Stimulated activated CD4-positive, alpha-beta T cell treated with anti-CD3 and anti-CD28 coated beads, TNF-alpha, amount 100 ng/mL, for 1 hour (primary cell): ENCODE results near the gene CARNS1.
A peak's percentile ranks its signal among the peaks of the same experiment; 100 is the strongest.

Source experiments
- DNase-seq, 3 donors: peaks; one replicate each; pipeline ENCODE4 v3.0.0-alpha.2; 2020; ENCODE audit warnings: low read depth in 3 of 3, low spot score in 1 of 3

Gene CARNS1

DNA sequence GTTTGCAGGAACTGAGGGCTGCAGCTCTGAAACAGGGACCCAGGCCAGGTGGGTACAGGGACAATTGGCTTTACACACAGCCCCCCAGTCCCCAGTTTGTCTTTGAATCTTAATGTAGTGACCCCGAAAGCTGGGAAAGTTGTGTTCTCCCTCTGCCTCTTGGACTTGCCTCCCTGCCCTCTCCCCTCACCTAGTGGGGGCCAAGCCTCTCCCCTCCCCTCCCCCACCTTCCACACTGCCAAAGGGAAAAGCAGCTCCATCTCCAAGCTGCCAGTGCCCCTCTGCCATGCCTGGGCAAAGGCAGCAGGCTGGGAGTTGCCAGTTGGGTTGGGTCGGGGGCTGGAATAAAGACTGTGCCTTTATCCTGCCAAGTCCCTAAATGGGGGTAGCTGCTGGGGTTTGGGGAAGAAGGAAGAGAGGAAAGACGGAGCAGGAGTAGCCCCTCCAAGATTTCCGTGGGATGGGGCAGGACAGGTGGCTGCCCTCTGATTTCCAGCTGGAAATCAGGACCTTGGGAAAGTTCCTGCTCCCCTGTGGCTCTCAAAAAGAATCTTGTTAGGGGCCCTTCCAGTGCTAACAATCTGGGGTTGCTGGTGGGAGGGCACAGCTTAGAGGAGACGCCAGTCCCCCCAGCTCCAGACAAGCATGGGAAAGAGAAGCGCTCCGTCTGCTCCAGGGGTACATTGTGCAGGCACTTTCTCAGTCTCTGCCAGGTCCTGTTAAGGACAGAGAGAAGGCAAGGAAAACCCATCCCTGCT is 39.2 kb upstream of the CARNS1 start:
- no peak for DNase-seq

DNA sequence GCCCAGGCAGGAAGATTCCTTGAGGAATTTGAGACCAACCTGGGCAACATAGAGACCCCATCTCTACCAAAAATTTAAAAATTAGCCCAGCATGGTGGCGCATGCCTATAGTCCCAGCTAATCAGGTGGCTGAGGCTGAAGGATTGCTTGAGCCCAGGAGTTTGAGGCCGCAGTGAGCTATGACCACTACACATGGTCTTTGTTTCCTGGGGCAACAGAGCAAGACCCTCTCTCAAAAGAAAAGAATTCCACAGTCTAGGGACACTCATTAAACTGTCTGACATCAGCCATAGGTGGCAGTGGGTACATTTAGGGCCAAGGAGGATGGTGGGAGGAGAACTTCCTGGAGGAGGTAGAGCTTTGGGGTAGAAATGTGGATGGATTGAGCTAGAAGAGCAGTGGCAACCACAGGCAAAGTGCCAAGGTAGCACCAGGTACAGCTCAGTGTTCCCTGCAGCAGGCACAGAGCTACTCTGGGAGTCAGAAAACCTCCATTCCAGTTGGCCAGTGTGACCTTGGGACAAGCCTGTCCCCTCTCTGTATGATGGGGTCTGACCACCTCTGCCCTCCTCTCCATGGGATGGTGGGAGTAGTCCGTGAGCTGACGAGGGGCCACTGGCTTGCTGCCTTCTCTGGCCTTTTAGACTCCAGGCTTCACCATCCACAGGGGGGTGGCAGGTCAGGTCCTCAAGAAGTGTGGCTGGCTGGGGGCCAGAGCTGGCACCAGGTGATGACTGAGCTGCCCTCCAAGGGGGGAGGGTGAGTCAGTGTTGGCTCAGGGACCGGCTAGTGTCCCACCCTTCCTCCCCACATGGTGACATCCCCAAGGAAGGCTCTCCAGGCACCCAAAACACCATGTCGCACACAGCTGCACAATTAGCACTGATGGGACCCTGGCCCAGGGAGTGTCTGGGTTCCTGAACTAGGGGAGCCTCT is 38.3 kb upstream of the CARNS1 start:
- no peak for DNase-seq

DNA sequence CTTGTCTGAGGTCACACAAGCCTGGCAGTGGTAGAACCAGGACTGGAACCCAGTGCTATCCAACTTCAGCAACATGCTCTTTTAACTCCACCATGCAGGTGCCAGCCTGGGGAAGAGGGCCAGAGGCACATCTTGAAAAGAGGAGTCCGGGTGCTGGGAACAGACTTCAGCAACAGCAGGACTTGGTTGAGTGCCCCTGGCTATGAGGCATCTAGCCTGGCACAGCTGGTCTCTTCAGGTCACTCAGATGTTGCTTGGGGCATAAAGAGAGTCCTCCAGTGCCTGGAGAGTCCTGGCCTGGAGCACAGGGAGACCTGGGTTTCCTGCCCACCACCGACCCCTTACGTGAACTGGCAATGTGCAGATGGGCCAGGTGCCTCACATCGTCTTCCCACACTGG is 36.9 kb upstream of the CARNS1 start:
- DNase-seq, result no peak

DNA sequence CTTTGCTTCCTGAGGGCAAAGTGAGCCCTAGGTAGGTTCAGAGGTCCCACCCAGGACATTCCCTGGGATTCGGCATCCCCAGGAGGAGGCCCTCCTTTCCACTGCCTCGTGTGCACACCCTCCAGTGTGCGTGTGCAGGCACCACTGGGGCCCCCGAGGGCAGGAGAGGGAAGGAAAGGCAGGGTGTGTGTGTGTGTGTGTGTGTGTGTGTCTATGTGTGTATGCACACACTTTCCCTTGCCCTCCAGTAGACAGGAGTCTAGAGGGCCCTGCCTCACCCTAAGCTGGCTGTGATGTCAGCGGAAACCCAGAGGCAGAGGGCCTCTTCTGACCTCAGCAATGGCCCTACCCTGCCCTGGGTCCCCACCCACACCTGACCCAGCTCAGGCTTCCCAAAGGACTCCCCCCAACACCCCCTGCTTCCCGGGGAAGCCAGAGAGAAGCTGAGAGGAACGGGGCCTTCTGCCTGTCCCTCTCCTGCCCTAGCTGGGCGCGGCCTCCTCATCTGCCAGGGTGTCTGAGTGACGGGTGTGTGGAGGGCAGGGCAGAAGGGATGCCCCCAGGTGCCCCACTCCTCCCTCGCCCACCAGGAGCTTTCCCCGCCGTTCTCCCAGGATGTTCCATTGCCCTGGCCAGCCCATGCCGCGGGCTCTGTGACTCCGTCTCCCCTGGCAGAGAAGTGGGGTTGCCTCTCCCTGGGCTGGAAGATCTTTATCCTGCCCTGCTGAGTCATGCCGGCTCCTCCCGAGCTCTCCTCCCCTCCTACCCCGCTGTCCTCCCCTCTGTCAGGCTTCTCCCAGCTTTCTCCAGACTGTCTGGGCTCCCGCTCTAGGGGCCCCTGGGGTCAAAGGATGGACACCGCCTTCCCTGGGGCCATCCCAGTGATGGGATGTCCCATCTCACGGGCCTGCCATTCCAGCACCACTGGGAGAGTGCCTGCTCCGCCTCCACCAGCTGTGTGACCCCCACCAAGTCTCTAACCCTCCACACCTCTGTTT is 36.1 kb upstream of the CARNS1 start:
- no peak for DNase-seq

DNA sequence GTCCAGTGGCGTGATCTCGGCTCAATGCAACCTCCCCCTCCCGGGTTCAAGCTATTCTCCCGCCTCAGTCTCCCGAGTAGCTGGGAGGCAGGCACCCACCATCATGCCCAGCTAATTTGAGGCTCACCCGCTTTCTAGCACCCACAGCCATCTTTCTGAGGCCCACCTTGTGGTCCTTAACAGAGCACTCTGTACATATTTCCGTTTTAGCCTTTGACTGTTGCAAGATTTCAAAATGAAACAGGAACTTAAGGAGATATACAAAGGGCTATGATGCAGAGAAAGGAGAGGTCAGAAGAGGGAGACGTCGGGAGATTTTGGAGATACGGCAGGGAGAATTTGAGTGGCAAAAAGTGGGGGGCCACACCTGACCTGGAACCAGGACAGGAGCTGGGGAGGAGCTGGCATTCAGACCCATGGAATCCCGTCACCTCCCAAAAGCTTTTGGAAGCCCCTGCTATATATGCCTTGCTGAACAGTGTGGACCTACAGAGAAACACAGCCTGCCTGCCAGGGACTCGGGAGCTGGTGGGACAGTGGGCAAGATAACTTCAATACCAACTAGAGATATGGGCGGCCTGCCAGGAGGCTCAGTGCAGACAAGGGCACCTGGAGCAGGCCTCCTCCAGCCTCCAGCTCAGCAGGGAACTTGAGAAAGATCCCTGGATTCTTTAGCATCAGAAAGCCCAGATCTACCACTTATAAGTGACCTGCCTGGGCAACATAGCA is 34.1 kb upstream of the CARNS1 start:
- DNase-seq, result no peak

DNA sequence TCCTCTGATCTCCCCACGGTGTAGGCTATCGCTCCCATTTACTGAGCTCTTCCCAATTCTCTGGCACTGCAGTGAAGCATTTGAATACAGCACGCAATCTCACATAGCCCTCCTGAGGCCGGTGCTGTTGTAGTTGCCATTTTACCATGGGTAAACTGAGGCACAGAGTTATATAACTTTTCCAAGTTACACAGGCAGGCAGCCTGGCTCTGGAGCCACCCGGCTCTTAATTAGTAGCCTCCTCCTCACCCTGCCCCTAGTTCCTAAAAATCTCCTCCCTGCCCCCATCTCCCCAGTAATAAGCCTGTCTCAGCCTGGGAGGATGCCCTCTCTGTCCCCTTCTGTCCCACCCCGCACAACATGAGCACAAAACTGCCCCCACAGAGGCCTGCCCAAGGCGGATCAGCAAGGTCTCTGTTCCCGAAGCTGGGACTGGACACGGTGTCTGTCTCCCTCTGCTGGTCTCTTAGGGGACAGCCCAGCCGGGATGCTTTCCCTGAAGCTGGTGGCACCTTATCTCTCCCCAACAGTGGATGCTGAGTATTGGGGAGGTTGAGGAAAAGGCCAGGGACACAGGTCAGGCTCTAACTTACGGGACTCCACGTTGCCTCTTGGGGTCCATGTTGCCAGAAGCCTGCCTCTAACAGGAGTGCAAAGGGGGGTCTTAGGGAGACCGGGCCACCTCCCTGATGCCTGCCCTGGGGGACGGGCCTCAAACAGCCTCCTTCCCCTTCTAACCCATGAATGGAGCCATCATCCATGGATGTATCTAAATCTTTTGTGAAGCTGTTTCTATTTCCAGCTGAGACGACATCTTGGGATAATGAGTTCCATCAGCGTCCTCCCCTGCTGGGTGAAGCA is 33.0 kb upstream of the CARNS1 start:
- peak; percentile 71 to 75 (median 73) for DNase-seq

DNA sequence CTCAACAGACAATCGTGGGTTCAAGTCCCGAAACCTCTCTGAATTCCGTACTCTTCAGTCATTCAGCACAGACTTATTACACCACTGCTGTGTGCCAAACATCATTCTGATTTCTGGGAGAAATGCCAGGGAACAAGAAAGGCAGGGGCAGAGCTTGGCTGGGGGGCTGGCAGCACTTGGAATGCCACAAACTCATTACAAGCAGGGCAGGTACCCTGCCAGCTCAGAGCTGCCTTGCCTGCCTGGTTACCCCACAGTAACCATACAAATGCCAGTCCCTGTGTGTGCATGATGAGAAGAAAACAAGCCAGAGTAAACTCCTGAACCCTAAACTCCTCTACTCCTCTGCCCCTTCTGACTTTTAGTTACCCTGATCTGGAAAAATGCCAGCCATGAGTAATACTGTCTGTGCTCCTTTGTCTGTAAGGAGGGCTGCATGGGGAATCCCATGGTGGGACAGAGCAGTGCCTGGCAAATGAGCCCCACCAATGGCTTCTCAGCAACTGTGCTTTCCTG is 30.6 kb upstream of the CARNS1 start:
- DNase-seq, result no peak

DNA sequence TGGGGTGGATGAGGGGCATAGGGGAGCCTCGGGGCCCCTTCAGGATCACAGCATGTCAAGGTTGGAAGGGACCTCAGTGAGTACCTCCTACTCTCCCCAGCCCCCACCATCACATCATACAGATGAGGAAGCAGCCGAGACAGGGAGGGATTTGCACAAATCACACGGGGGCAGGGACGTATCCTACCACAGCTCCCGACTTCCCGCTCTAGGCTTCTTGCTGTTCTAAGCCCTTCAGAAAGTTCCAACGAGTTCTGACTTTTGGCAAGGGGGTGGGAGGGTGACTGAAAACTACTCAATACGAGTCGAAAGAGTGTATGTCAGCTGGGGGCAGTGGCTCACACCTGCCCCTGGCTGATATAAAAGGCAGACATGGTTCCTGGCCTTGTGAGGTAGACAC is 28.4 kb upstream of the CARNS1 start:
- DNase-seq, result no peak

DNA sequence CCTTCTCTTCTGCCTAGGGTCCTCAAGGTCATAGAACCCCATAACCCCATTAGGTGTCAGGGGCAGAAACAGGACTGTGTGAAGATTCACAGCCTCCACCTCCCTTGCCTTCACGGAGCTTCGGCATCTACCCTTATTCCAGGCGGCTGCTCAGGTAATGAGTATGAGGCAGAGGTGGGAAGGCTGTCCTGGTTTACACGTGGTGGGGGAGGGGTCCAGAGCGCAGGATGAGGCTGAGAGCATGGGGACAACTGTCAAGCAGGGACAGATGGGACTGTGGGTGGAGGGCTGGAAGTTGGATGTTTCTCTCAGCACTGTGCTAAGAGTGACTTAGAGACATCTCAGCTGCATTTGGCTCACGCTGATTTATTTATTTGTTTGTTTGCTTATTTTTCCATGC is 28.0 kb upstream of the CARNS1 start:
- no peak for DNase-seq

DNA sequence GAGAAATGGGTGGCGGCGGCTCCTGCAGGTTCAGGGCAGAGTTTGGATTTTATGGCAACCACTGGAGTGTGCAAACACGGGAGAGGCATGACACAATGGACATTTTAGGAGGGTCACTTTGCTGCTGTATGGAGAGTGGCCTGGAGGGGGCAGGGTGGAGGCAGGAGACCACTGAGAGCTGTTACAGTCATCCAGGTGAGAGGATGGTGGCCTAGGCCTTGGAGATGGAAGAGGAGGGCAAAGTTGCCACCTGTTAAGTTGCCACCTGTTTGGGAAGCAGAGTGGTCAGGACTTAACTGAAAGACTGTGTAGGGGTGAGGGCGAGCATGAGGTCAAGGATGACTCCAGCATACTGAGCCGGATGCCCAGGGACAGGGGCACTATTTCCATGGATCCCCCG is 26.0 kb upstream of the CARNS1 start:
- no peak for DNase-seq

DNA sequence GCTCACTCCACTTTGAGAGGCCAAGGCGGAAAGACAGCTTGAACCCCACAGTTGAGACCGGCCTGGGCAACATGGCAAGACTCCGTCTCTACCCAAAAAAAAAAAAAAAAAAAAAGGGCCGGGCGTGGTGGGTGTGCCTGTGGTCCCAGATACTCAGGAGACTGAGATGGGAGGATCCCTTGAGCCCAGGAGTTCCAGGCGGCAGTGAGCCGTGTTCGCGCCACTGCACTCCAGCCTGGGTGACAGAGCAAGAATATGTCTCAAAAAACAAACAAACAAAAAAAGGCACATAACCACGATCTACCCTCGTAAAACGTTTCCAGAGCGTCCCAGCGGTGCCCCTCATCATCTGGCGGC is 24.6 kb upstream of the CARNS1 start:
- no peak for DNase-seq

DNA sequence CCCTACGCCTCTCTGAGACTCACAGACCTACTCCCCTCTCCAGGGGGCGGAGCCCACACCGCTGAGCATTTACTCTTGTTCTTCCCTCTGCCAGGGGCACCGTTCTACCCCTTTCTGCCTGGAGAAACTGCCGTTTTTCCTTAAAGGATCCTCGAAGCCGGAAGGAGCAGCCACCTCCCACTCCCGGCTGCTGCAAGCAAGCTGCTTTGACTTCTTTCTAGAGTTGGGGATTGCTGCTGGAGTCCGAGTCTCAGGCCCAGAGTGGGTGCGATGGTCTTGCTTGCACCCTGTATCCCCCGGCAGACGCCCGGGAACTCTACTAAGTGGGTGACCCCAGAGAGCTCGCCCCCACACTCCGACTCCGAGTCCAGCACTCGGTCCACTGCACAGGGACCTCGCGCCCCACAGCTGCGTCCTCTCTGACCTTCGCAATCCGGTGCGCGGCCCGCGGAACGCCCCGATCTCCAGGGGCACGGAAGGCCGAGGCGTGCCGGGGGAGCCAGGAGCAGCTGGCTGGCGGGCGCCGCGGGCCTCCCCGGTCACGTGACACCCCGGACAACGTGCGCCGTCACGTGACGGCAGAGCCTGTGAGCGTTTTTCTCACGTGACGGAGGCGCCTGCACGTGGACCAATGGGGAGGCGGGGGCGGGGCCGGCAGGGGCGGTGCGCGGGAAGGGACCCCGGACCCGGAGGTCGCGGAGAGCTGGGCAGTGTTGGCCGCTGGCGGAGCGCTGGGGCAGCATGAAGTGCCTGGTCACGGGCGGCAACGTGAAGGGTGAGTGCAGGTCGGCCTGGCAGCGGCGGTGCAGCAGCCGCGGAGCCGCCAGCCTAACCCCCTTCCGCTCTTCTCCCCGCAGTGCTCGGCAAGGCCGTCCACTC is 23.9 kb upstream of the CARNS1 start, which contains the start of gene RAD9A:
Gene RAD9A (plus strand): TSS at position 683 of the 879 bp plus-strand sequence. CDS start 59 bp downstream, at position 742.
- peak; percentile 80 to 84 (median 80) for DNase-seq

DNA sequence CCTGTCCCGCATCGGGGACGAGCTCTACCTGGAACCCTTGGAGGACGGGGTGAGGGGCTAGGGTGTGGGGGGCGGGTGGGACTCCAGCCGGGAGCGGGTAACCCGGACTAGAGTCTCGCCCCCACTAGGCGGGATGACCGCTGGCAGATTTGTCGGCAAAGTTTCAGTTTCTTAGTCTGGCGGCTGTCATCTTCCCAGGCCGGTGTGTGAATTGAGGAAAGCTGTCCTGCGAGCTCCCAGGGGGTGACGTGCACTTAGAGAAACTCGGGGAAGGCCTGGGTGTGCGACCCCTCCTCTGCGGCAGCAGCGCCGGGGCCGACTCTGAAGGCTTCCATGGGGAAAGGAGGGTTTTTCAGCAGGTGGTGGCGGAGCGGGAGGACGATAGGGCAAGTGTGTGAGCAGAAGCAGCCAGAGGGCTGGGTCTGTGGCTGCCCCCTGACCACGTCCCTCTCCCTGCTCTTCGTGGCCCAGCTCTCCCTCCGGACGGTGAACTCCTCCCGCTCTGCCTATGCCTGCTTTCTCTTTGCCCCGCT is 23.2 kb upstream of the CARNS1 start:
- DNase-seq, result no peak

DNA sequence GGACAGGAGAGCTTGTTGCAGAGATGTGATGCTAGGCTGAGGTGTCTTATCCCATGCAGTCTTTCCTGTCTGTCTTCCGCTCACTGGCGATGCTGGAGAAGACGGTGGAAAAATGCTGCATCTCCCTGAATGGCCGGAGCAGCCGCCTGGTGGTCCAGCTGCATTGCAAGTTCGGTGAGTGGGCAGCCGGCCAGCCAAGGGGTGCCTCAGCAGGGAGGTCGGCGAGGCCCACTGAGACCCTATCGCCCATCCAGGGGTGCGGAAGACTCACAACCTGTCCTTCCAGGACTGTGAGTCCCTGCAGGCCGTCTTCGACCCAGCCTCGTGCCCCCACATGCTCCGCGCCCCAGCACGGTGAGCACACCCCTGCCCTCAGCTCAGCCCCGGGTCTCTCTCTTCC is 22.0 kb upstream of the CARNS1 start:
- DNase-seq, result no peak

DNA sequence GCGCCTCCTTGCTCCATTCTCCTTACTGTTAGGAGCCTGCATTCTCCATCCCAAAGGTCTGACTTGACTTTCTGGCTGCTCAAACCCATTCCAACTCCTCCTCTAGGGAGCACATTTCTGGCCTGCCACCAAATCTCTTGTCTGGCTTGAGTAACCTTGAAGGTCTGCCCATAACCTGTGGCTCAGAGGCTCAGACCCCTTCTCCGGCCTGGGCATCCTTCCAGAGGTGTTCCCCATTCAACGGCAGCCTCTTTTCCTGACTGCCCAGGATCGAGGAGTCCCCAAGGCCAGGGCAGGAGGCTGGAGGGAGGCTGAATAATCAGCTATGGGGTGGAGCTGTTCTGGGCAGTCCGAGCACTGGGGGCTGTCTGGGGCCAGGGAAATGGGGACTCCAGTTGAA is 21.5 kb upstream of the CARNS1 start:
- no peak for DNase-seq

DNA sequence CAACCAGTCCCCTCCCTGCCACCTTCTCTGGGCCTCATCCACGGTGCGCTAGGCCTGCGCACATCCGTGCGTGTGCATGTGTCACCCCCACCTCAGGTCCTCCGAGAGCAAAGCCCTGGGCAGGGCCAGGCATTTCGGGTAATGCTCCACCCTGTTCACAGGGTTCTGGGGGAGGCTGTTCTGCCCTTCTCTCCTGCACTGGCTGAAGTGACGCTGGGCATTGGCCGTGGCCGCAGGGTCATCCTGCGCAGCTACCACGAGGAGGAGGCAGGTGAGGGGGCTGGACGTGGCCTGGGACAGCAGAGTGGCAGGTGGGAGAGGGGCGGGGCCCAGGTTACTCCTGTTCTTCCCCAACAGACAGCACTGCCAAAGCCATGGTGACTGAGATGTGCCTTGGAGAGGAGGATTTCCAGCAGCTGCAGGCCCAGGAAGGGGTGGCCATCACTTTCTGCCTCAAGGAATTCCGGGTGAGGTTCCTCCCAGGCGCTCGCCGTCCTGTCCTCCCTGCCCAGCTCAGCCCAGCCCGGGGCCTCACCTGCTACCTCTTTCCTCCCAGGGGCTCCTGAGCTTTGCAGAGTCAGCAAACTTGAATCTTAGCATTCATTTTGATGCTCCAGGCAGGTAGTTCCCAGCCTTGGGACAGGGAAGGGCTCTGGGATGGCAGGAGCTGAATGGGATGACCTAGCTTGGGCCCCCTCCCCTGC is 19.8 kb upstream of the CARNS1 start:
- no peak for DNase-seq

DNA sequence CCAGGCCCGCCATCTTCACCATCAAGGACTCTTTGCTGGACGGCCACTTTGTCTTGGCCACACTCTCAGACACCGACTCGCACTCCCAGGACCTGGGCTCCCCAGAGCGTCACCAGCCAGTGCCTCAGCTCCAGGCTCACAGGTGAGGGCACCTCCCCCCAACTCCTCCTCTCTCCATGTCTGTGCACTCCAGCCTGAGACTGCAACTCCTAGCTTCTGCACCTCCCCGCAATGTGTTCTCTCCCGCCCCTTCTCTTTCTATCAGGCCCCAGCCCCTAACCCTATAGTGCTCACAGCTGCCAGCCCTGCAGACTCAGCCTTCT is 19.3 kb upstream of the CARNS1 start:
- DNase-seq, result no peak
